GM10847 (cell line): ENCODE measurements around the gene PHKB.

Experiments used
- POLR2A ChIP-seq: IDR thresholded peaks from 2 replicates; pipeline ENCODE4 v1.6.1; 2011; ENCODE audit not compliant: insufficient read length; ENCODE audit errors: extremely low read depth

Gene PHKB

DNA sequence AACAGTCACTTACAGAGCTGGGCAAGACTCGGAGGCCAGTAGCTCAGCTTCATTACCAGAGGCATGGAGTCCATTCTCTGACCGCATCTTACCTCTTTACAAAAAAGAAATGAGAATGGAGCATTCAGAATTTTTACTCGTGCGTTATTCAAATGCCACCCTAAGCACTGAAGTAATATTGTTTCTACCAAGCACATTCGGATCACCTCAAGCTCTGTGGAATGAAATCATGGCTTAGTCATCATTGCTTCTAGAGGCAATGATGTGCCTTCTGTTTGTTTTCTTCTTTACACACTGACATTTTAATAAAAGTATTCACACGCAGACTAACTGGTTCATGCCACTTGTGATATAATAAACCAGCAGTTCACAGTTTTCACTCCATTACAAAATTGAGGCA lies 206.8 kb downstream of the PHKB start:
- no peak for TF ChIP-seq POLR2A

DNA sequence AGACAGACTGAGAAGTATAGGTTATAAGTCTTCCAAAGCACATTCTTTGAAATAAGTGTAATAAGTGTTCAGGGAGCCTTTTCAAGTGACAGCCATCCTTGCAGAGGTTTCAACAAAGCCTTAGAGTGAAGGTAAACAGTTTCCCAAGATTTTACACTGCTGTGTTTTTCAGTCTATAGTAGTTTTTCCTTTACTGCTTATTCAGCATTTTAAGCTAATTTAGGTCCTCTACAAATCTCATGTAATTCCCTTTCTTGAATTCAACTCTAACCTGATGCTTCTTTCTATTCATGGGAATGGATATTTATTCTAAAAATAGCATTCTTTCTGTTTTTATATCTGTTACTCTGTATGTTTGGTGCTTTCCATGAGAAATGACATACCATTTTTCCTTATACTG lies 211.3 kb downstream of the PHKB start:
- no peak for TF ChIP-seq POLR2A

DNA sequence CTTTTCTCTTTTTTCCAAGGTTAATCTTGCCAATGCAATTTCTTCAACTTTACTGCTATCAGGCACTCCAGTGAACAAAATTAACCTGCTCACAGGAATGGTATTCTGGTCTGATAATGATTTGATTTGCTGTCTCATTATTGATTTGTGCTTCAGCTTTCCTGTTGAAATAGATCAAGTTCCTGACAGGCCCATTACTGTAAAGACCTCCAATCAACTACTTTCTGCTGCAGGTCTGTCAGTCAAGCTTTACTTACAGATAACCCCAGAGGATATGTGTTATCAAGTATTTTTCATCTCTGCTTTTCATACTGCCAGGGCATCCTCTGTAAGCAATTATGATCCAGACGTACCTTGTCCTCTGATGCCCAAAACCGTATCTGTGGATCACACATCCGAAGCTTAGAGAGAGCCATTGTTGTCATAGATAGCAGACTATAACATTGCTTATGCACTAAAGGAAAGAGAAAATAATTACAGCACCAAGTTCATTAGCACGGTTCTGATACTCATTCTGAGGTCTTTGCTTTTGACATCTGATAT lies 215.6 kb downstream of the PHKB start:
- TF ChIP-seq POLR2A = no peak

DNA sequence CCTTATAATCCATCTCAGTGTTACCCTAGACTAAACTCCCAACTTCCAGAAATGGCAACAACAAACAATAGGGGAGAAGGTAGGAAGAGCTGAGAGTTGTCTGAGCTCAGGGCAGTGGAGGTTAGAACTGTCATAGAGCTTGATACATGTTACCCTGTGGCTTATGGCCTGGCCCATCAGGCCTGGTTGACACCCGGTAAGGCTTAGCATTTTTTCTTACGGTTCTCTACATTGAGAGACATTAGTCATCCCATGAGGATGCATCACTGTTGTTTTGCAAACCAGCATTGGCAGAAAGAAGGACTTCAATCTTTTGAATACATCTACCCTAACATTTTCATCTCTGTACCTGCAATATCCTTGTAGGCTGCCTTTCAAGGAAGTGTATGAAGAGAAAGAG lies 226.6 kb downstream of the PHKB start:
- TF ChIP-seq POLR2A = no peak

DNA sequence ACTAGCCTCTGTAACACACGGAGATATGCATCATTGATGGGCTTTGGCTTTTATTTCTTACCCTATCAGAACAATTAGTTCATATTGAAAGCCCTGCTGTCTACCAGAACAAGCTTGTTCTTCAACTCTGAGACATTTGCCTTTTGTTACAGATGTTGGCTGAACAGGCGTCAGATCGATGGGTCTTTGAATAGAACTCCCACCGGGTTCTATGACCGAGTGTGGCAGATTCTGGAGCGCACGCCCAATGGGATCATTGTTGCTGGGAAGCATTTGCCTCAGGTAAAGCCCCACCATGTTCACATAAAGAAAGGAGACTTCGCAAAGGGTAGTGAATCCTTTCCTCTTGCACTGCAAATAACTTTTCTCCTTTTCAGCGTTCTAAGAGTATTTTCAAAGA lies 232.1 kb downstream of the PHKB start:
- no peak for TF ChIP-seq POLR2A

DNA sequence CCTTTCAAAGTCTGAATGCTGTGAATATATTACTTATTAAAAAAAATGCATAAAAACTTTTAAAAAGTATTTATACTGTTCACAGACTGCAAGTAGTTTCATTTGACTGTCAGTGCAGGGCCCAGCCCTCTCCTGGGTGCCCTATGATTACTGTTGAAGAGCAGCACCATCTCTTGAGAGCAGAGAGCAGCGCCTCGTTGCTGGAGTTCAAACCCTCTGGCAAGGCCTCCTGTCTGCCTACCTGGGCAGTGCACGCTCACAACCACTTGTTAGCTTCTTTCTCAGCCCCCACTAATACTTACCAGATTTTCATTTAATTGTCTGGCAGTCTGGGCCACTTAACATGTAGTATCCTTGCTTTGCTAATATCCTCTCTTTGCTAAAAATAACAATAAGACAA lies 233.4 kb downstream of the PHKB start:
- TF ChIP-seq POLR2A = no peak

DNA sequence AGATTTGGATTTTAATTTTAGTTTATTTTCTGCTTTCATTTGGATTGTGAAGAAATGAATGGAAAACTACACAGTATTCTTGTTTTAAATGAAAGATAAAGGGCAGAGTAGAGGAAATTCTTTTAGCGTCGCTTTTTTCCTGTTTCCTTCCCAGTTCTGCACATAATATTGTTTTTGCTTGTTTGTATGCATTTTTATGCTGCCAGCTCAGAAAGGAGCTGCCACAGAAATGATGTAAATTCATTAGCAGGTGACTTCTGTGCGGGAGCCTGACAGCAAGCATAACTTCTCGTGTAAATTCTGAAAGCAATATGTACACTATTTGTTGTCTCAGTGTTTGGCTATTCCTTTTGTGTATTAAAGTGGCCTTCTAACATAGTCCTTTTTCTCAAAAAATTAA lies 234.6 kb downstream of the PHKB start:
- no peak for TF ChIP-seq POLR2A

DNA sequence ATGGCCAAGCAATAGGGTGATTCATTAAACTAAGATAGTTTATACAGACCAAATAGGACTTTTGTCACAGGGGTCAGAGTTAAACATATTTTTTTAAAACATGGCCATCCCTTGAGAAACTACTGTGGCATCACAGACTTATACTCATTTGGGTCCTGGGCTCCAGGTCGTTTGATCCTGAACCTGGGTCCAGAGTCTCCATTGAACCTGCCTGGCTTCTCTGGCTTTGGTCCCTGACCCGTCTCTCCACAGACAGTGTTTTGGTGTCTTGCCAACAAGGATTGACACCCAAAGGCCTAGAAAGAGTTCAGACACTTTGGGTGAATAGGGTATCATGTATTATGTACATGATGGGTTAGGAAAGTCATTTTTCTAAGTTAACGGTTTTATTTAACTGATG lies 236.7 kb downstream of the PHKB start:
- TF ChIP-seq POLR2A = no peak

DNA sequence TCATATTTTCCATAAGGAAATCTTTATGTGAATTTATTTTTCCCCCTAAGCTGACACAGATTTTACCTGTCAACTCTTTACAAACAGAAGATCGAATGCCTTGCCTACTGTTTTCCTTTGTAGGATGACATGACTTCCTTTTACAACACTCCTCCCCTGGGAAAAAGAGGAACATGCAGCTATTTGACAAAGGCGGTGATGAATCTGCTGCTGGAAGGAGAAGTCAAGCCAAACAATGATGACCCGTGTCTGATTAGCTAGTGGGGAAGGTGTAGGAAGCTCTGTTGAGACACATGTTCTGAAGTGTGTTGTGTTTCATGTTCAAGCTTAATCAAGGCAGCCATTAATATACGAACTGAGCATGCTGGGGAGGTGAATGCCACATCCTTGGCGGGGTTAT lies 238.0 kb downstream of the PHKB start:
- no peak for TF ChIP-seq POLR2A

DNA sequence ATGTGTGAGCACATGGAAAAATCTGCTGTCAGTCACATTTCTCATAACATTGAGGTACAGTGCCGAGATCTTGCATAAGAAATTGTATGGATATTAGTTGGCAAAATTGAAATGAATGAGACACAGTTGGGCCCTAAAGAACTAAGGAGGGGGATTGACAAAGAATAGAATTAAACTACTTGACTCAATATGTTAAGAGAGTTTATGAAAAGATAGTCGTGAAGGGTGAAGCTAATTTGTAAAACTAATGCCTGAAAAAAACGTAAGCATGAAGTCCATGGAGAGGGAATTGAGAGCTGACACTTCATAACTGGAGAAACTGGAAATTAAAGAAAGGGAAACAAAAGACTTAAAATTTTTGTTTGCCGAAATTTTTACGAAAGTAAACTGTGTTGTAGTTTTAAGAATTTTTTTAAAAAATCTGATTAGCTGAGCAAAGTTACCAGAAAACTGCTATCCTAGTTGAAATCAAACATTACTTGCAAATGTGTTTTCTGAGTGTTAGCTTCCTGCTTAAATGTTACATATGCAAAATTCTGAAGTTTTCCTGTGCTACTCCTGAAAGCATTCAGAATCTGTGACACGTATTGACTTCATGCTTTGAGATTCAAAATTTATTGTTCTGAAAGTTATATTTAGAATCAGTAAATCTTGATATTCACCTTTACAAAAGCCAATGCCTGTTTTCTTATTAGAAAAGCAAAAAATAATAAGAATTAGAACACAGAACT lies 239.9 kb downstream of the PHKB start:
- TF ChIP-seq POLR2A = no peak

DNA sequence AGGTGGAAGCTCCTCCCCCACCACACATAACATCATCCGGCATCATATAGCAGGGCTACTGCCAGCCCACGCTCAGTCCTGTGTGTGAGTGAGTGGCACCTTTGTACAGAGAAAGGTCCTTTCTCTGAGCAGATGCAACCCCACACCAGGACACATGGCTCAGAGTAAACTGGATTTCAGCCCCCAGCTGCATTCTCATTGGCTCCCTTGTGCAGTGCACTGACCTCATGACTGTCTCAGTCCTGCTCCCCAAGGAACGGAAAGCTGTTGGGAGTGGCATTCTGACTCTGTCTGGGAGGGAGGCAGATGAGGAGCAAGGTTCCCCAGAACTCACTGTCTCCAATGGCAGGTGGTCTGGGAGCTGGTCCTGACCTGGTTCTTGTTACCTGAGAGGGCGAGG lies 244.1 kb downstream of the PHKB start:
- TF ChIP-seq POLR2A = no peak

DNA sequence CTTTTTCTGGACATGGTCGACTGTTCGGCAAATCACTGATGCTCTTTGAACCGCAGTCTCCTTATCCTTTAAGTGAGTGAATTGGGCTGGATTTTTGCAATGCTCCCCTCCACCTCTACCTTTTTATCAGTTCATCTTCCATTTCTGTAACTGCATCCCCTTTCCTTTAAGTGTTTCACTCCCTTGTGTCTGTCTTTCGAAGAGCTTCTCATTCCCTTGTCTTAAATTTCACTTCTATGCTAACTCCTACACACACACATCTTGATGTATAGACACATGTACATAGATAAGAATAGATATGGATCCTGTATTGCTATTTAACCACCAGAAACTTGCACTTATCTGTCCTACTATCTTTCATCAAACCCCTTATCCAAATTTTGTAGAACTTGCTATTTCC lies 250.7 kb downstream of the PHKB start:
- no peak for TF ChIP-seq POLR2A

DNA sequence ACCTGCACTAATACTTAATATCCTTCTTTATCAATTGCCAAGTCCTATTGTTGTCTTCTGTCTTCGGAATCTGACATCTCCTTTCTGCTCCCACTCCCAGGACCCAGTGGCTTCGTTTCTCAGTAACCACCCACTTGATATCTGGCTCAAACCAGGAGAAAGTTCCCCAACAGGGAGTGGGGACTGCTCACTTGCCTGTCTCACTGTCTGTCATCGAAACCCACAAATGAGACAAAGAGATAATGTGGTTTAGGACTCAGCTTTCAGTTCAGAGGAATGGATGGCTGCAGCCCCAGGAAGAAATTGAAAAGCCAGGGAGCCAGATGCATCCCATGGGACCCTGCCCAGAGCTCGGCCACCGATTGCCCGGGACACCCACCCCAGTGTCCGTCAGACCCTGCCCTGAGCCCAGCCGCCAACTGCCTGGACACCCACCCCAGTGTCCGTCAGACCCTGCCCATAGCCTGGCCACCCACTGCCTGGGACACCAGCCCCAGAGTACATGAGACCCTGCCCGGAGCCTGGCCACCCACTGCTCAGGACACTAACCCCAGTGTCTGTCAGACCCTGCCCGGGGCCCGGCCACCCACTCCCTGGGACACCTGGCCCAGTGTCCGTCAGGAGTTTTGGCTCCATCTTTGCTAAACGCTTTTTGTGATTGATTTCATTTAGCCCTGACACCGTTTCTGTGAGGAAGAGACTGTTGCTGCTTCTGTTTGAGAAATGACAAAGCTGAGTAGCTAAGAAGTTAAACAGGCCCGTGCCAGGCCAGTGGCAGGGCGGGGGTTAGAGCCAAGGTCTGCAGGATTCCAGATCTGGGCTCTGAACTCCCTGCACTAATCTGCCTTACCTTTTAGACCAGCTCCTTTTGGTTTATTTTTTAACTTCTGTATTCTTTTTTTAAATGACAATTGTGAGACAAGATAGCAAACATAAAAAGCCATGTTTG lies 251.4 kb downstream of the PHKB start:
- no peak for TF ChIP-seq POLR2A

DNA sequence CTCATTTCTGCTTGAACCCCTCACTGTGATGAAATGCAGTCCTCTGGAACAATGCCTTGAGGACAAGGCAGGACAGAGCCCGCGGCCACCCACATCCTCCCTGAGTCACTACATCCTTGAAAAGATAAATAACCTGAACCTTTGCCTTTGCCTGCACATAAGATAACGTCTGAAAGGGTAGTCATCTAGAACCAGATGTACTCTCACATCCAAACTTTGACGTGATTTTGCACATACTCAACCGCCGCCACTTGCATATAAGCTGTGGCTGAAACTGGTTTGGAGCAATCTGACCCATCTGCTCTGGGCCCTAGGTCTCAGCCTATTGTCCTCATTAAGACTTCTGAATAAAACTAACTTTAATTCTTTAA lies 252.1 kb downstream of the PHKB start:
- no peak for TF ChIP-seq POLR2A

DNA sequence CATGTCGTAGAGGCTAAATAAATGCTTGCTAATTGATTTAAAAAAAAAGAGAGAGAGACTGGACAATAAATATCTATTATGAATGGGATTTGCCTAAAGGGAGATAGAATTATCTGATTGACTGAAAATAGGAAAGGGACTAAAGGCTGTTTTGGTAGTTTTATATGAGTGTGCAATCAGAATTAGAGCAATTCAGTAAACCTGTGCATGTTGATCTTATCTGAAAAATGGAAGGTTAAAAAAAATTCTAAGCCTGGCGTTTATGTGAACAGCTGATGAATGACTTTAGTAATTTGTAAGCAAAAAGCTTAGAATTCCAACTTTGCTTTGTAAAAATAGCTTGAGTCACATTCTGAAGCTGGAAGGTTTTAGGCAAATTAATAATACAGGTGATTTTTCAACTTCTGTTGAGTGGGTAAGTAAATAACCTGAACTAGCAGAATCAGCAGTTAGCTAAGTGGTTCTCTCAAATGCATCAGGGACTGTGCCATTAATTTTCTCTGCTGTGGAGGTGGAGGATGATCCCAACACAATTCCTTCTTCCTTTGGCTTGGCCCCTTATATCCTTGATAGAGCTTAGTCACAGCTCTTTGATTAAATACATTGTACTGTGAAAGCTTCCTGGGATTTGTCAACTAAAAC lies 254.4 kb downstream of the PHKB start:
- no peak for TF ChIP-seq POLR2A

DNA sequence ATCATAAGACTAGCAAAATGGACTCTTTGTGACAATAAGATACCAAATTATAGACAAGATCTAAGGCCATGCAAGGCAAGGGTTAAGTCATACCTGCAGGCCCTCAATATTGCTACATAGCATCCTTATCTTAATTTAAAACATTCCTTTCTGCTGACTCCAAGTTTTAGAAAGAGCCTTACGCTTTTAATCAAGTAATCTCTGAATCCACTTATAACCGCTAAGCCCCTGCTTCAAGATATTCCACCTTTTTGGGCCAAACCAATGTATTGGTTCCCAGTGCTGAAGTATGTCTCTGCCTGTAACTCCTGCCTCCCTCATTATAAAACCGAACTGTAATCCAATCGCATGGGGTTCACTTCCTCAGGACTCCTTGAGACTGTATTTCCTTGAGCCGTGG lies 255.4 kb downstream of the PHKB start:
- no peak for TF ChIP-seq POLR2A
